HepG2 (cell line): ENCODE results near the gene PDZD4. TPM values are rescaled to one million over a fixed set of nuclear protein-coding genes. Genes with fewer than 3 reads are reported as not detected.

Experiments used
- ATAC-seq: fragments of 200-7000 bp; cut with Tn5 transposase; 3 replicates; pipeline ENCODE4 v1.9.1; 2020; ENCODE audit warnings: mild to moderate bottlenecking, moderate library complexity
- BruUV-seq: library from RNA; stranded (reverse); fragments of 400-500 nt; replicated peaks from 2 replicates; lab custom pipeline; 2021; lab: Mats Ljungman, UMichigan
- CTCF ChIA-PET: fragments of 300-600 bp; formaldehyde crosslinking; extraction: SDS; loops from one replicate; lab custom pipeline; 2021; ENCODE audit warnings: low total read pairs, inconsistent platforms, low intra/inter-chr PET ratio; lab: Yijun Ruan, JAX
- POLR2A ChIA-PET: fragments of 350-600 bp; sonication (Branson Sonifier 250); formaldehyde crosslinking; loops from one replicate; lab custom pipeline; 2020; ENCODE audit warnings: antibody characterized with exemption, inconsistent platforms; lab: Yijun Ruan, JAX
- DNase-seq: peaks from one replicate; pipeline ENCODE4 v3.0.0-alpha.2; 2015; ENCODE audit warnings: low spot score
- FAIRE-seq: peaks from 3 replicates; lab custom pipeline; 2011; peaks lifted over from hg19 to GRCh38; lab: Jason Lieb, UNC
- H2AFZ ChIP-seq: one replicate; pipeline ENCODE4 v1.6.1; 2011; ENCODE audit warnings: low read length, inconsistent platforms
- H3K27ac ChIP-seq: fragments of 300-600 bp; 3 replicates; pipeline ENCODE4 v1.8.0; 2011; ENCODE audit warnings: mixed run types, mild to moderate bottlenecking, mixed read lengths, low read length, inconsistent platforms; ENCODE audit not compliant: insufficient read depth; ENCODE audit errors: extremely low read length
- H3K27me3 ChIP-seq, 2 experiments: fragments of 200-600 bp in 1 of 2; 2 replicates in 1 of 2; 3 replicates in 1 of 2; pipeline versions ENCODE4 v1.6.0 to v1.8.0; 2011; ENCODE audit warnings: low read length in 2 of 2, mild to moderate bottlenecking in 2 of 2, moderate library complexity in 2 of 2, inconsistent platforms in 1 of 2; ENCODE audit not compliant: insufficient read depth in 2 of 2, control insufficient read depth in 1 of 2
- H3K36me3 ChIP-seq, 2 experiments: fragments of 200-600 bp in 1 of 2; replicated peaks in 1 of 2; 2 replicates in 1 of 2; 3 replicates in 1 of 2; pipeline versions ENCODE4 v1.5.1 to v1.8.0; 2011; ENCODE audit warnings: low read length in 2 of 2, inconsistent platforms in 1 of 2; ENCODE audit not compliant: insufficient read depth in 2 of 2, control insufficient read depth in 1 of 2
- H3K4me1 ChIP-seq: 2 replicates; pipeline ENCODE4 v1.5.1; 2012; ENCODE audit warnings: low read length, inconsistent platforms; ENCODE audit not compliant: insufficient read depth
- H3K4me2 ChIP-seq: 2 replicates; pipeline ENCODE4 v1.6.0; 2011; ENCODE audit warnings: low read depth, low read length, inconsistent platforms
- H3K4me3 ChIP-seq, 3 experiments: fragments of 200-600 bp in 1 of 3; sonication (generic), shearing (Covaris generic) in 1 of 3; replicated peaks in 1 of 3; 2 replicates each; pipeline ENCODE4 v1.5.1; 2011 to 2016; ENCODE audit warnings: low read length in 3 of 3, inconsistent platforms in 2 of 3, low read depth in 2 of 3, mild to moderate bottlenecking in 2 of 3, control low read depth in 1 of 3, mixed read lengths in 1 of 3; ENCODE audit not compliant: insufficient read depth in 1 of 3
- H3K79me2 ChIP-seq: one replicate; pipeline ENCODE4 v1.6.1; 2011; ENCODE audit warnings: low read length, inconsistent platforms; ENCODE audit not compliant: insufficient read depth
- H3K9ac ChIP-seq: 2 replicates; pipeline ENCODE4 v1.6.0; 2011; ENCODE audit warnings: mild to moderate bottlenecking, low read depth, low read length, inconsistent platforms; ENCODE audit not compliant: insufficient read depth
- H3K9me3 ChIP-seq: 2 replicates; pipeline ENCODE4 v1.5.1; 2012; ENCODE audit warnings: mild to moderate bottlenecking, low read length
- H4K20me1 ChIP-seq: 2 replicates; pipeline ENCODE4 v1.6.0; 2011; ENCODE audit warnings: inconsistent platforms, mild to moderate bottlenecking, low read length, moderate library complexity; ENCODE audit not compliant: insufficient read depth
- GZF1 ChIP-seq: sonication (generic); formaldehyde crosslinking; IDR thresholded peaks from 2 replicates; pipeline ENCODE4 v1.5.1; 2020; ENCODE audit warnings: mild to moderate bottlenecking, missing genetic modification reagents
- HMG20B ChIP-seq: conservative IDR thresholded peaks from 2 replicates; pipeline ENCODE4 v1.6.1; 2016; ENCODE audit warnings: missing genetic modification reagents, missing compliant biosample characterization
- POLR2AphosphoS5 ChIP-seq: IDR thresholded peaks from 2 replicates; pipeline ENCODE4 v1.6.1; 2012; ENCODE audit warnings: low read depth, low read length
- SETDB1 ChIP-seq: sonication (generic); formaldehyde crosslinking; IDR thresholded peaks from 2 replicates; pipeline ENCODE4 v1.5.1; 2020; ENCODE audit warnings: missing genetic modification reagents, mild to moderate bottlenecking, borderline replicate concordance
- WIZ ChIP-seq: sonication (generic); formaldehyde crosslinking; IDR thresholded peaks from 2 replicates; pipeline ENCODE4 v1.5.1; 2020; ENCODE audit warnings: mild to moderate bottlenecking, missing genetic modification reagents
- ZNF546 ChIP-seq: sonication (generic); formaldehyde crosslinking; conservative IDR thresholded peaks from 2 replicates; pipeline ENCODE4 v1.8.1; 2023; ENCODE audit warnings: mild to moderate bottlenecking, missing genetic modification reagents
- ZNF564 ChIP-seq: sonication (generic); formaldehyde crosslinking; IDR thresholded peaks from 2 replicates; pipeline ENCODE4 v1.8.1; 2023; ENCODE audit warnings: mild to moderate bottlenecking, missing genetic modification reagents
- WGBS: methylation state at CpG from one replicate; pipeline ENCODE4 v1.1.6; 2017; ENCODE audit warnings: low lambda C conversion rate; 5-methylcytosine and 5-hydroxymethylcytosine counted together
- in situ Hi-C: cut with HindIII; loops from 2 replicates; pipeline ENCODE4 v1.10.0; 2017; ENCODE audit warnings: low pct_unique_long_range_greater_than_20kb; ENCODE audit not compliant: extremely low pct_ligation_motif_present
- intact Hi-C: fragments of 100-400 bp; cut with micrococcal nuclease; formaldehyde crosslinking; loops from one replicate; pipeline ENCODE4 v1.10.0; 2022; ENCODE audit not compliant: unreplicated experiment
- polyA plus RNA-seq, 8 experiments: library from polyadenylated mRNA; depleted of rRNA in 3 of 8; stranded (reverse) in 7 of 8; unstranded in 1 of 8; fragments of >200 nt; fragmentation: Illumina TruSeq in 4 of 8; extraction: Trizol in 4 of 8; gene quantifications; 2 replicates each; pipeline versions ENCODE4 v1.2.1 to v1.2.3, GENCODE V29; 2011 to 2016; ENCODE audit warnings: low read depth in 4 of 8, missing spikeins in 1 of 8, mixed read lengths in 1 of 8; ENCODE audit not compliant: insufficient read depth in 1 of 8
- total RNA-seq, 5 experiments: library from RNA; depleted of rRNA; stranded (reverse); fragments of >200 nt; fragmentation: Illumina TruSeq; extraction: Trizol; gene quantifications; 2 replicates each; pipeline ENCODE4 v1.2.3, GENCODE V29; 2016; ENCODE audit warnings: low read depth in 1 of 5
- TF ChIP-seq, protein P1 (sequence below): sonication (generic); formaldehyde crosslinking; IDR thresholded peaks from 2 replicates; pipeline ENCODE4 v1.4.0; 2020; ENCODE audit warnings: missing genetic modification reagents
- TF ChIP-seq, protein P2 (sequence below): IDR thresholded peaks from 2 replicates; pipeline ENCODE4 v1.6.1; 2012; ENCODE audit warnings: low read length, improper control_type of control experiment
- TF ChIP-seq, protein P3 (sequence below): sonication (generic); formaldehyde crosslinking; IDR thresholded peaks from 2 replicates; pipeline ENCODE4 v1.4.0; 2020; ENCODE audit warnings: missing genetic modification reagents, borderline replicate concordance

PDZD4 gene
- total and polyA plus RNA-seq, 2 of the 13 experiments (the other 11 are each of a cell fraction or from before 2014, with no cell fraction given), result not detected

DNA sequence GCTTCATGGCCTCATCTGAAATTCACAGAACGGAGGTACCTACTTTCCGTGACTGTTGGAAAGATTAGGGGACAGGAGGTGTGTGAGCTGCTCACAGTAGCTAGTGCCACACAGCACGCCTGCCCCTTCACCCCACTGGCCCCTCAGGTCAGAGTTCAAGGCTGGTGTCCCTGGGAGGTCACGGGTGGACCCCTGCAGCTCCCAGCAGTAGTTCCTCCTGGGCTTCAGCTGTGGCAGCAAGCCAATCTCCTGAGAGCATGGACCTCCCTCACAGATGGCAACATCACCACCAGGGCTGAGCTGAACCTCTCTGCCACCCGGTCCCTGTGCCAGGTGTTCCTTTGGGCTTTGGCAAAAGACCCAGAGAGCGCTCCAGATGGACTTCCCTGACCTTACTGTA lies 38.0 kb downstream of the PDZD4 start:
- Histone ChIP-seq H2AFZ (no peak overlapping the region), H3K27me3 (no peaks in the 10 kb centered on the region; a peak in 1 of 5 replicates), H3K36me3 (peaks cover 0 to 3% of the 10 kb centered on the region in 2 experiments; a peak in 1 of 5 replicates), H3K79me2 (peaks cover 22% of the 10 kb centered on the region), H3K4me1 (peaks cover 27% of the 10 kb centered on the region), H3K27ac (no peak overlapping the region), H4K20me1 (no peaks in the 10 kb centered on the region), H3K9ac (peak overlapping the region; percentile 94; the same call in 1 of the 2 replicates), H3K4me2 (peak overlapping the region; percentile 76), H3K4me3 (no peak overlapping the region), H3K9me3 (no peaks in the 10 kb centered on the region)
- FAIRE-seq, result no peak
- ChIA-PET POLR2A (interaction anchor here (1.5 kb wide), 1 partner anchor 10 kb away, joined by 4 read pairs; no protein-coding TSS in a partner anchor), CTCF (no interaction called here)
- TF ChIP-seq ZNF564 (CRISPR knock-in tag) (no peak), ZNF546 (CRISPR knock-in tag) (no peak), SETDB1 (no peak), WIZ (CRISPR knock-in tag) (no peak), HMG20B (CRISPR knock-in tag) (no peak), POLR2AphosphoS5 (no peak), GZF1 (CRISPR knock-in tag) (no peak)
- TF ChIP-seq, protein P1, sequence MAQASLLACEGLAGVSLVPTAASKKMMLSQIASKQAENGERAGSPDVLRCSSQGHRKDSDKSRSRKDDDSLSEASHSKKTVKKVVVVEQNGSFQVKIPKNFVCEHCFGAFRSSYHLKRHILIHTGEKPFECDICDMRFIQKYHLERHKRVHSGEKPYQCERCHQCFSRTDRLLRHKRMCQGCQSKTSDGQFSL, result no peak
- TF ChIP-seq, protein P2, sequence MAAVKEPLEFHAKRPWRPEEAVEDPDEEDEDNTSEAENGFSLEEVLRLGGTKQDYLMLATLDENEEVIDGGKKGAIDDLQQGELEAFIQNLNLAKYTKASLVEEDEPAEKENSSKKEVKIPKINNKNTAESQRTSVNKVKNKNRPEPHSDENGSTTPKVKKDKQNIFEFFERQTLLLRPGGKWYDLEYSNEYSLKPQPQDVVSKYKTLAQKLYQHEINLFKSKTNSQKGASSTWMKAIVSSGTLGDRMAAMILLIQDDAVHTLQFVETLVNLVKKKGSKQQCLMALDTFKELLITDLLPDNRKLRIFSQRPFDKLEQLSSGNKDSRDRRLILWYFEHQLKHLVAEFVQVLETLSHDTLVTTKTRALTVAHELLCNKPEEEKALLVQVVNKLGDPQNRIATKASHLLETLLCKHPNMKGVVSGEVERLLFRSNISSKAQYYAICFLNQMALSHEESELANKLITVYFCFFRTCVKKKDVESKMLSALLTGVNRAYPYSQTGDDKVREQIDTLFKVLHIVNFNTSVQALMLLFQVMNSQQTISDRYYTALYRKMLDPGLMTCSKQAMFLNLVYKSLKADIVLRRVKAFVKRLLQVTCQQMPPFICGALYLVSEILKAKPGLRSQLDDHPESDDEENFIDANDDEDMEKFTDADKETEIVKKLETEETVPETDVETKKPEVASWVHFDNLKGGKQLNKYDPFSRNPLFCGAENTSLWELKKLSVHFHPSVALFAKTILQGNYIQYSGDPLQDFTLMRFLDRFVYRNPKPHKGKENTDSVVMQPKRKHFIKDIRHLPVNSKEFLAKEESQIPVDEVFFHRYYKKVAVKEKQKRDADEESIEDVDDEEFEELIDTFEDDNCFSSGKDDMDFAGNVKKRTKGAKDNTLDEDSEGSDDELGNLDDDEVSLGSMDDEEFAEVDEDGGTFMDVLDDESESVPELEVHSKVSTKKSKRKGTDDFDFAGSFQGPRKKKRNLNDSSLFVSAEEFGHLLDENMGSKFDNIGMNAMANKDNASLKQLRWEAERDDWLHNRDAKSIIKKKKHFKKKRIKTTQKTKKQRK, result no peak
- TF ChIP-seq, protein P3, sequence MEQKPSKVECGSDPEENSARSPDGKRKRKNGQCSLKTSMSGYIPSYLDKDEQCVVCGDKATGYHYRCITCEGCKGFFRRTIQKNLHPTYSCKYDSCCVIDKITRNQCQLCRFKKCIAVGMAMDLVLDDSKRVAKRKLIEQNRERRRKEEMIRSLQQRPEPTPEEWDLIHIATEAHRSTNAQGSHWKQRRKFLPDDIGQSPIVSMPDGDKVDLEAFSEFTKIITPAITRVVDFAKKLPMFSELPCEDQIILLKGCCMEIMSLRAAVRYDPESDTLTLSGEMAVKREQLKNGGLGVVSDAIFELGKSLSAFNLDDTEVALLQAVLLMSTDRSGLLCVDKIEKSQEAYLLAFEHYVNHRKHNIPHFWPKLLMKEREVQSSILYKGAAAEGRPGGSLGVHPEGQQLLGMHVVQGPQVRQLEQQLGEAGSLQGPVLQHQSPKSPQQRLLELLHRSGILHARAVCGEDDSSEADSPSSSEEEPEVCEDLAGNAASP (CRISPR knock-in tag), result no peak
- no peak for DNase-seq
- WGBS, result 100% methylated on average over 1 of the region's 6 CpGs
- in situ Hi-C loops (no loop called here), intact Hi-C loops (no loop called here)
- no peak for ATAC-seq
- BruUV-seq, result no TSS peak
